Measurements from ENCODE around the gene LILRB5. TPM values are rescaled to one million over a fixed set of nuclear protein-coding genes. Genes with fewer than 3 reads are reported as not detected.

The LILRB5 gene
- total and polyA plus RNA-seq, 9 of the 15 experiments (the other 6 are each of a cell fraction or from before 2014, with no cell fraction given) = not detected

GRCh38 chr19:54231077-54231931 lies 25.8 kb downstream of the LILRB5 start:
- in situ Hi-C loops (cut with MboI) = no loop called here
- FAIRE-seq = peak; percentile 98
- DNase-seq (ENCODE audit: extremely low read depth in 1 of 4, low spot score in 3 of 4) = peak; percentile 82 to 92 (median 89)
- H3K9me1 ChIP-seq (ENCODE audit: control insufficient read depth, insufficient read depth, low read length) = no peaks in the 10 kb centered on the region
- intact Hi-C loops (cut with micrococcal nuclease) = loop anchor here (2.0 to 5.0 kb wide), 3 partner anchors 21 to 63 kb away; partner anchors contain the start of gene MBOAT7
- ChIA-PET POLR2A (no interaction called here), CTCF (ENCODE audit: low intra/inter-chr PET ratio) (interaction anchor here (0.6 to 3.3 kb wide), 5 partner anchors 62 to 1017 kb away, joined by 3 to 37 read pairs (median 4); no protein-coding TSS in a partner anchor)
- H3K27me3 ChIP-seq (ENCODE audit: control insufficient read depth in 2 of 2, insufficient read depth in 2 of 2, low read length in 2 of 2) = peaks cover 10 to 33% of the 10 kb centered on the region in 2 experiments; a peak in 4 of 5 replicates
- WGBS (ENCODE audit: insufficient coverage, low coverage, missing lambda C conversion rate) = 5% methylated on average over 21 of the region's 21 CpGs
- no peak overlapping the region for H3K4me3 ChIP-seq
- H3K4me2 ChIP-seq (ENCODE audit: insufficient read depth, low read length) = peak overlapping the region; percentile 28; the same call in 1 of the 2 replicates
- no peak overlapping the region for H3K27ac ChIP-seq (ENCODE audit: extremely low read depth, low read depth, low read length)
- no peaks in the 10 kb centered on the region for H3K36me3 ChIP-seq (ENCODE audit: control insufficient read depth, insufficient read depth, low read length)
- no TSS peak for BruUV-seq (replicated peaks)
- H2AFZ ChIP-seq (ENCODE audit: low read depth, low read length) = no peak overlapping the region
- H3K9ac ChIP-seq (ENCODE audit: insufficient read depth in 1 of 2, low read depth in 2 of 2, low read length in 2 of 2) = no peak overlapping the region
- no peaks in the 10 kb centered on the region for H4K20me1 ChIP-seq (replicated peaks; ENCODE audit: control insufficient read depth, insufficient read depth, low read length)
- ATAC-seq = peak; percentile 100
- H3K9me3 ChIP-seq (replicated peaks; ENCODE audit: control insufficient read depth, insufficient read depth, low read depth, low read length) = no peaks in the 10 kb centered on the region
- H3K79me2 ChIP-seq (ENCODE audit: control insufficient read depth, insufficient read depth, low read length) = no peaks in the 10 kb centered on the region
- H3K4me1 ChIP-seq (replicated peaks in 1 of 2; ENCODE audit: control insufficient read depth in 2 of 2, insufficient read depth in 2 of 2, low read length in 2 of 2) = peaks cover 4 to 6% of the 10 kb centered on the region in 2 experiments; a peak in 4 of 5 replicates
- TF ChIP-seq ZNF699 (CRISPR knock-in tag; IDR thresholded peaks at IDR 0.05; ENCODE audit: insufficient replicate concordance) (no peak), PHF20 (IDR thresholded peaks at IDR 0.05; ENCODE audit: partially characterized antibody) (no peak), HCFC1 (IDR thresholded peaks at IDR 0.05; ENCODE audit: low read depth, low read length) (peak; percentile 43; the same call in 1 of the 2 replicates), NR2F6 (CRISPR knock-in tag; IDR thresholded peaks at IDR 0.05) (0 out of 2 replicates have a peak, but pooled peaks have one; percentile 45), NFXL1 (CRISPR knock-in tag; IDR thresholded peaks at IDR 0.05) (no peak), ZFP36 (IDR thresholded peaks at IDR 0.05; ENCODE audit: low read depth, low read length, partially characterized antibody) (peak; percentile 6), ZBTB8A (IDR thresholded peaks at IDR 0.05; ENCODE audit: partially characterized antibody) (no peak), MIER1 (IDR thresholded peaks at IDR 0.05; ENCODE audit: low read depth) (no peak), ADNP (tag; IDR thresholded peaks at IDR 0.05) (no peak), MYNN (IDR thresholded peaks at IDR 0.05) (0 out of 2 replicates have a peak, but pooled peaks have one; percentile 30), MYNN (CRISPR knock-in tag; IDR thresholded peaks at IDR 0.05) (no peak), ZBTB7A (IDR thresholded peaks at IDR 0.05; ENCODE audit: borderline replicate concordance, control insufficient read depth, low read depth, low read length) (no peak; the same call in 1 of the 2 replicates), PTRF (tag; IDR thresholded peaks at IDR 0.05) (no peak), ILF3 (IDR thresholded peaks at IDR 0.05; ENCODE audit: borderline replicate concordance) (no peak)
- TF ChIP-seq, protein P1, sequence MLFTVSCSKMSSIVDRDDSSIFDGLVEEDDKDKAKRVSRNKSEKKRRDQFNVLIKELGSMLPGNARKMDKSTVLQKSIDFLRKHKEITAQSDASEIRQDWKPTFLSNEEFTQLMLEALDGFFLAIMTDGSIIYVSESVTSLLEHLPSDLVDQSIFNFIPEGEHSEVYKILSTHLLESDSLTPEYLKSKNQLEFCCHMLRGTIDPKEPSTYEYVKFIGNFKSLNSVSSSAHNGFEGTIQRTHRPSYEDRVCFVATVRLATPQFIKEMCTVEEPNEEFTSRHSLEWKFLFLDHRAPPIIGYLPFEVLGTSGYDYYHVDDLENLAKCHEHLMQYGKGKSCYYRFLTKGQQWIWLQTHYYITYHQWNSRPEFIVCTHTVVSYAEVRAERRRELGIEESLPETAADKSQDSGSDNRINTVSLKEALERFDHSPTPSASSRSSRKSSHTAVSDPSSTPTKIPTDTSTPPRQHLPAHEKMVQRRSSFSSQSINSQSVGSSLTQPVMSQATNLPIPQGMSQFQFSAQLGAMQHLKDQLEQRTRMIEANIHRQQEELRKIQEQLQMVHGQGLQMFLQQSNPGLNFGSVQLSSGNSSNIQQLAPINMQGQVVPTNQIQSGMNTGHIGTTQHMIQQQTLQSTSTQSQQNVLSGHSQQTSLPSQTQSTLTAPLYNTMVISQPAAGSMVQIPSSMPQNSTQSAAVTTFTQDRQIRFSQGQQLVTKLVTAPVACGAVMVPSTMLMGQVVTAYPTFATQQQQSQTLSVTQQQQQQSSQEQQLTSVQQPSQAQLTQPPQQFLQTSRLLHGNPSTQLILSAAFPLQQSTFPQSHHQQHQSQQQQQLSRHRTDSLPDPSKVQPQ (CRISPR knock-in tag; IDR thresholded peaks at IDR 0.05; ENCODE audit: borderline replicate concordance) = no peak
- TF ChIP-seq, protein P2, sequence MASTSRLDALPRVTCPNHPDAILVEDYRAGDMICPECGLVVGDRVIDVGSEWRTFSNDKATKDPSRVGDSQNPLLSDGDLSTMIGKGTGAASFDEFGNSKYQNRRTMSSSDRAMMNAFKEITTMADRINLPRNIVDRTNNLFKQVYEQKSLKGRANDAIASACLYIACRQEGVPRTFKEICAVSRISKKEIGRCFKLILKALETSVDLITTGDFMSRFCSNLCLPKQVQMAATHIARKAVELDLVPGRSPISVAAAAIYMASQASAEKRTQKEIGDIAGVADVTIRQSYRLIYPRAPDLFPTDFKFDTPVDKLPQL (IDR thresholded peaks at IDR 0.05; ENCODE audit: extremely low read depth, insufficient read length) = no peak
- TF ChIP-seq, protein P3, sequence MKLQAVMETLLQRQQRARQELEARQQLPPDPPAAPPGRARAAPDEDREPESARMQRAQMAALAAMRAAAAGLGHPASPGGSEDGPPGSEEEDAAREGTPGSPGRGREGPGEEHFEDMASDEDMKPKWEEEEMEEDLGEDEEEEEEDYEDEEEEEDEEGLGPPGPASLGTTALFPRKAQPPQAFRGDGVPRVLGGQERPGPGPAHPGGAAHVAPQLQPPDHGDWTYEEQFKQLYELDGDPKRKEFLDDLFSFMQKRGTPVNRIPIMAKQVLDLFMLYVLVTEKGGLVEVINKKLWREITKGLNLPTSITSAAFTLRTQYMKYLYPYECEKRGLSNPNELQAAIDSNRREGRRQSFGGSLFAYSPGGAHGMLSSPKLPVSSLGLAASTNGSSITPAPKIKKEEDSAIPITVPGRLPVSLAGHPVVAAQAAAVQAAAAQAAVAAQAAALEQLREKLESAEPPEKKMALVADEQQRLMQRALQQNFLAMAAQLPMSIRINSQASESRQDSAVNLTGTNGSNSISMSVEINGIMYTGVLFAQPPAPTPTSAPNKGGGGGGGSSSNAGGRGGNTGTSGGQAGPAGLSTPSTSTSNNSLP (IDR thresholded peaks at IDR 0.05; ENCODE audit: borderline replicate concordance, low read depth, low read length) = no peak
